Right atrium auricular region (tissue), 2 donors: ENCODE measurements around the gene LRRC3. TPM values are rescaled to one million over a fixed set of nuclear protein-coding genes. Genes with fewer than 3 reads are reported as not detected.

Source experiments
- DNase-seq: peaks from one replicate; pipeline ENCODE4 v3.0.0-alpha.2; 2019; ENCODE audit warnings: low spot score
- H3K27ac ChIP-seq, 2 donors: fragments of 200-600 bp; sonication (generic); 1 replicate in 1 of 2; 2 replicates in 1 of 2; pipeline ENCODE4 v1.5.1; 2016 to 2019
- H3K27me3 ChIP-seq, 2 donors: fragments of 200-600 bp; sonication (generic); one replicate each; pipeline versions ENCODE4 v1.5.1 to v1.6.0; 2017 to 2019
- H3K36me3 ChIP-seq: fragments of 200-600 bp; sonication (generic); one replicate; pipeline ENCODE4 v1.5.1; 2016
- H3K4me1 ChIP-seq, 2 donors: fragments of 200-600 bp; sonication (generic); one replicate each; pipeline versions ENCODE4 v1.5.1 to v1.6.0; 2017 to 2019
- H3K4me3 ChIP-seq, 2 donors: fragments of 200-600 bp; sonication (generic); 1 replicate in 1 of 2; 2 replicates in 1 of 2; pipeline ENCODE4 v1.5.1; 2017 to 2019; ENCODE audit warnings: mild to moderate bottlenecking in 1 of 2, moderate library complexity in 1 of 2
- H3K9me3 ChIP-seq, 2 donors: fragments of 200-600 bp; sonication (generic); one replicate each; pipeline ENCODE4 v1.5.1; 2019
- CTCF ChIP-seq, 2 donors: fragments of 200-600 bp; sonication (generic); IDR thresholded peaks; one replicate each; pipeline ENCODE4 v1.5.1; 2019; ENCODE audit warnings: antibody characterized with exemption in 2 of 2
- total RNA-seq, 2 donors: library from RNA; depleted of rRNA; stranded (reverse); fragments of >200 nt; gene quantifications; one replicate each; pipeline ENCODE4 v1.1.0, GENCODE V29; 2016

LRRC3 gene
- total RNA-seq, 2 donors from 2014 or later = 1.1 to 1.7 TPM

GRCh38 chr21:44418108-44418875 is 37.0 kb upstream of the LRRC3 start:
- Histone ChIP-seq H3K36me3 (no peaks in the 10 kb centered on the region), H3K4me1 (no peaks in the 10 kb centered on the region), H3K4me3 (no peak overlapping the region), H3K9me3 (no peaks in the 10 kb centered on the region), H3K27me3 (no peaks in the 10 kb centered on the region), H3K27ac (no peak overlapping the region)
- no peak for DNase-seq
- TF ChIP-seq CTCF (IDR thresholded peaks at IDR 0.05) = no peak

DNA sequence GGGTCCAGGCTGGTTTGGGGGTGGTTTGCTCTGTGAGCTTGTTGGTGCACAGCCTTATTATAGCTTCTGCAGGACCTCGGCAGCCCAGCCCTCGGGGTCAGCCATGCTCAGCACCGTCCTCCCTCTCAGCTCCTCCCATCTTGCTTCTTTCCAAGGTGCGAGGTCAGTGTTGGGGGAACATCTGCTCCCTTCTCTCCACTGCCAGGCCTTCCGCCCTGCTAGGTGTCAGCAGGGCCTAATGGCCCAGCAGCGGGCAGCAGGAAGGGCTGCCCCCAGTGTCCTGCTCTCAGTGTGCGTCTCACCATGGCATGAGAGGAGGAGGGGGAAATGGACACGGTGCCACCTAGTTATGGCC is 36.5 kb upstream of the LRRC3 start:
- no peak for TF ChIP-seq CTCF (IDR thresholded peaks at IDR 0.05)
- DNase-seq = no peak
- H3K27me3 ChIP-seq = no peaks in the 10 kb centered on the region
- H3K9me3 ChIP-seq = no peaks in the 10 kb centered on the region
- no peak overlapping the region for H3K27ac ChIP-seq
- no peaks in the 10 kb centered on the region for H3K4me1 ChIP-seq
- H3K36me3 ChIP-seq = no peaks in the 10 kb centered on the region
- H3K4me3 ChIP-seq = no peak overlapping the region

DNA sequence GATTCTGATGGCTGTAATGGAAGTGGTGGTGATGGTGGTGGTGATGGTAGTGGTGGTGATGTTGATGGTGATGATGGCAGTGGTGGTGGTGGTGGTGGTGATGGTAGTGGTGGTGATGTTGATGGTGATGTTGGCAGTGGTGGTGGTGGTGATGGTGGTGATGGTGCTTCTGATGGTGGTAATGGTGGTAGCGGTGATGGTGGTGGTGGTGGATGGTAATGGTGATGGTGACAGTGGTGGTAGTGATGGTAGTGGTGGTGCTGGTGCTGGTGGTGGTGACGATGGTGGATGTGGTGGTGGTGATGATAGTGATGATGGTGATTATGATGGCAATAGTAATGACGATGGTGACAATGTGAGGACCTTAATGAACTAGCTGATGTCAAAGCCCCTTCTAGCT is 35.6 kb upstream of the LRRC3 start:
- H3K27me3 ChIP-seq = no peaks in the 10 kb centered on the region
- H3K4me1 ChIP-seq = no peaks in the 10 kb centered on the region
- DNase-seq = no peak
- no peak overlapping the region for H3K27ac ChIP-seq
- no peak for TF ChIP-seq CTCF (IDR thresholded peaks at IDR 0.05)
- H3K36me3 ChIP-seq = no peaks in the 10 kb centered on the region
- no peaks in the 10 kb centered on the region for H3K9me3 ChIP-seq
- no peak overlapping the region for H3K4me3 ChIP-seq

- TF ChIP-seq CTCF (IDR thresholded peaks at IDR 0.05) = no peak
- H3K9me3 ChIP-seq = no peaks in the 10 kb centered on the region
- no peak for DNase-seq
- H3K27ac ChIP-seq = no peak overlapping the region
- no peaks in the 10 kb centered on the region for H3K36me3 ChIP-seq
- H3K4me3 ChIP-seq = no peak overlapping the region
- H3K4me1 ChIP-seq = no peaks in the 10 kb centered on the region
- H3K27me3 ChIP-seq = no peaks in the 10 kb centered on the region
Measured at GRCh38 chr21:44420416-44421205, 34.7 kb upstream of the LRRC3 start.

DNA sequence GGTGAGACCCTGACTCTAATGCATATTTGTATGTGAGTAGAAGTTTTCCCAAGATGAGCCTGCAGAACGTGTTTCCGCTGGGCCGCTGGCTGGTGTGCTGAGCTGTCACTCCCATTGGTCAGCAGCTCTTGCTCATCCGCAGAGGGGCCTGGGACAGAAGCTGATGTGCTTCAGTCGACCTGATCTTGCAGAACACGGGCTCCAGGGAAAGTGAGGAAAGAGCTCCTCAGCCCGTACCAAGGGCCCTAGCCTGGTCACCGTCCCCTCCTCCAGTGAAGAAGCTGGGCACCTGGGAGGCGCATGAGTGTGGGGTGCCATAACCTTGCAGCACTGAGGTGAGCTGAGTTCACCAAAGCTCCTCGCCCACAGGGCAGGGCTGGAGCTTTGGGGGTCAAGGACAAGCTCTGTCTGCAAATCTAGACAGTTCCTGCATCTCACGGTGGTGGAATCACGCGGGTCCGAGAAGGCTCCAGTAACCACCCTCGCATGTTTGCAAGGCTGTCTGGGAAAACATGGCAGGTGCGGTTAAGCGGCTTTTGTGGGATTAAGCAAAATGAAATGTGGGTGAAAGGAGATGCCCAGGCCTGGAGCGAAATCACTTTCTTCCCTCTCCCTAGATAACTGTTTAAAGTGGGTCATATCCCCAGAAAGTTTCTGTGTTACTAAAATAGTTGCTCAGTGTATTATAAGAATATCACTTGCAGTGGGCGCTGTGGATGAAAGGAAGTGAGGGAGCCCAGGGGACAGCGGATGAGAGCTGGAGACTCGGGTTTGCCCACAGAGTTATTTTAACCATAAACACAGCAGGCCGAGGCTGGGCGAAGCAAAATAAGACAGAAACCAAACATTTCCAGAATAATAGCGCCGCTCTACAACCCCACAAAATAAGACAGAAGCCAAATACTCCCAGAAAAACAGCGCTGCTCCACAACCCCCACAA is 33.1 kb upstream of the LRRC3 start:
- Histone ChIP-seq H3K27me3 (no peaks in the 10 kb centered on the region), H3K4me3 (no peak overlapping the region), H3K4me1 (no peaks in the 10 kb centered on the region), H3K36me3 (no peaks in the 10 kb centered on the region), H3K27ac (no peak overlapping the region), H3K9me3 (no peaks in the 10 kb centered on the region)
- TF ChIP-seq CTCF (IDR thresholded peaks at IDR 0.05) = no peak
- DNase-seq = no peak
